ENCODE data around the gene SOX21. TPM values are rescaled to one million over a fixed set of nuclear protein-coding genes. Genes with fewer than 3 reads are reported as not detected.

The SOX21 gene
- total RNA-seq, 5 donors from 2014 or later (not counting 1 experiment from before 2014, with no cell fraction given) = not detected

- H3K4me3 Mint-ChIP-seq = no peak overlapping the region
- CTCF ChIA-PET = no interaction called here
Observed at GRCh38 chr13:94703271-94703670, 9.1 kb downstream of the SOX21 start.

GRCh38 chr13:94702181-94703041 lies 9.9 kb downstream of the SOX21 start:
- CTCF ChIA-PET = no interaction called here
- no peaks in the 10 kb centered on the region for H3K9me3 ChIP-seq
- H3K27ac ChIP-seq (ENCODE audit: low read length) = no peak overlapping the region
- H3K4me3 Mint-ChIP-seq = no peak overlapping the region
- H3K4me1 Mint-ChIP-seq = peaks cover under 1 to 15% (median 4%) of the 10 kb centered on the region in 3 donors
- no peak overlapping the region for H3K27ac Mint-ChIP-seq
- 14% methylated on average over 47 of the region's 60 CpGs for WGBS (ENCODE audit: insufficient coverage)
- peaks cover 46 to 67% of the 10 kb centered on the region in 2 experiments for H3K27me3 ChIP-seq (replicated peaks in 1 of 2; ENCODE audit: control insufficient read depth in 2 of 2, extremely low read depth in 1 of 2, insufficient read depth in 2 of 2, low read length in 1 of 2)
- H3K27me3 Mint-ChIP-seq = peaks cover 86 to 87% of the 10 kb centered on the region in 2 donors
- POLR2A ChIA-PET = no interaction called here
- peaks cover 0 to 7% of the 10 kb centered on the region in 2 experiments for H3K4me1 ChIP-seq (ENCODE audit: control insufficient read depth in 1 of 2, extremely low read depth in 1 of 2, insufficient read depth in 2 of 2, low read length in 2 of 2)
- H3K9me3 Mint-ChIP-seq = no peaks in the 10 kb centered on the region
- no peaks in the 10 kb centered on the region for H3K36me3 ChIP-seq (ENCODE audit: control insufficient read depth in 2 of 2, extremely low read depth in 1 of 2, insufficient read depth in 1 of 2, low read length in 1 of 2)
- no peaks in the 10 kb centered on the region for H3K36me3 Mint-ChIP-seq
- ATAC-seq (replicated peaks in 1 of 4) (no peak), DNase-seq (no peak)
- H3K4me3 ChIP-seq (ENCODE audit: control insufficient read depth in 1 of 2, extremely low read depth in 1 of 2, low read length in 1 of 2) = no peak overlapping the region

More at GRCh38 chr13:94703271-94703670, 9.1 kb downstream of the SOX21 start:
- DNase-seq (no peak), ATAC-seq (replicated peaks in 1 of 4) (no peak)
- Histone ChIP-seq H3K36me3 (ENCODE audit: control insufficient read depth in 2 of 2, extremely low read depth in 1 of 2, insufficient read depth in 1 of 2, low read length in 1 of 2) (no peaks in the 10 kb centered on the region), H3K9me3 (no peaks in the 10 kb centered on the region), H3K27ac (ENCODE audit: low read length) (no peak overlapping the region), H3K4me1 (ENCODE audit: control insufficient read depth in 1 of 2, extremely low read depth in 1 of 2, insufficient read depth in 2 of 2, low read length in 2 of 2) (peaks cover 0 to 15% of the 10 kb centered on the region in 2 experiments), H3K4me3 (ENCODE audit: control insufficient read depth in 1 of 2, extremely low read depth in 1 of 2, low read length in 1 of 2) (no peak overlapping the region), H3K27me3 (replicated peaks in 1 of 2; ENCODE audit: control insufficient read depth in 2 of 2, extremely low read depth in 1 of 2, insufficient read depth in 2 of 2, low read length in 1 of 2) (peaks cover 44 to 75% of the 10 kb centered on the region in 2 experiments)
- H3K9me3 Mint-ChIP-seq = no peaks in the 10 kb centered on the region
- peaks cover 88 to 94% of the 10 kb centered on the region in 2 donors for H3K27me3 Mint-ChIP-seq
- no peak overlapping the region for H3K27ac Mint-ChIP-seq
- H3K36me3 Mint-ChIP-seq = no peaks in the 10 kb centered on the region
- POLR2A ChIA-PET = no interaction called here
- WGBS (ENCODE audit: insufficient coverage) = 22% methylated on average over 17 of the region's 17 CpGs
- H3K4me1 Mint-ChIP-seq = peaks cover 7 to 23% (median 11%) of the 10 kb centered on the region in 3 donors

GRCh38 chr13:94701313-94702180 lies 10.8 kb downstream of the SOX21 start:
- peaks cover 40 to 60% of the 10 kb centered on the region in 2 experiments for H3K27me3 ChIP-seq (replicated peaks in 1 of 2; ENCODE audit: control insufficient read depth in 2 of 2, extremely low read depth in 1 of 2, insufficient read depth in 2 of 2, low read length in 1 of 2)
- no peak overlapping the region for H3K27ac ChIP-seq (ENCODE audit: low read length)
- POLR2A ChIA-PET = no interaction called here
- H3K27ac Mint-ChIP-seq = no peak overlapping the region
- no peaks in the 10 kb centered on the region for H3K9me3 Mint-ChIP-seq
- H3K4me1 Mint-ChIP-seq = peaks cover 0 to 13% (median 0%) of the 10 kb centered on the region in 3 donors
- no peaks in the 10 kb centered on the region for H3K36me3 Mint-ChIP-seq
- 45% methylated on average over 15 of the region's 42 CpGs for WGBS (ENCODE audit: insufficient coverage)
- ATAC-seq (replicated peaks in 1 of 4) (no peak), DNase-seq (no peak)
- no peaks in the 10 kb centered on the region for H3K36me3 ChIP-seq (ENCODE audit: control insufficient read depth in 2 of 2, extremely low read depth in 1 of 2, insufficient read depth in 1 of 2, low read length in 1 of 2)
- CTCF ChIA-PET = no interaction called here
- peaks cover 83 to 86% of the 10 kb centered on the region in 2 donors for H3K27me3 Mint-ChIP-seq
- no peaks in the 10 kb centered on the region for H3K9me3 ChIP-seq
- H3K4me3 Mint-ChIP-seq = no peak overlapping the region
- no peak overlapping the region for H3K4me3 ChIP-seq (ENCODE audit: control insufficient read depth in 1 of 2, extremely low read depth in 1 of 2, low read length in 1 of 2)
- no peaks in the 10 kb centered on the region for H3K4me1 ChIP-seq (ENCODE audit: control insufficient read depth in 1 of 2, extremely low read depth in 1 of 2, insufficient read depth in 2 of 2, low read length in 2 of 2)

- peaks cover 37 to 53% of the 10 kb centered on the region in 2 experiments for H3K27me3 ChIP-seq (replicated peaks in 1 of 2; ENCODE audit: control insufficient read depth in 2 of 2, extremely low read depth in 1 of 2, insufficient read depth in 2 of 2, low read length in 1 of 2)
Observed at GRCh38 chr13:94700536-94700935, 11.8 kb downstream of the SOX21 start.

GRCh38 chr13:94700051-94700535 lies 12.3 kb downstream of the SOX21 start:
- peaks cover 36 to 48% of the 10 kb centered on the region in 2 experiments for H3K27me3 ChIP-seq (replicated peaks in 1 of 2; ENCODE audit: control insufficient read depth in 2 of 2, extremely low read depth in 1 of 2, insufficient read depth in 2 of 2, low read length in 1 of 2)
- no peaks in the 10 kb centered on the region for H3K36me3 ChIP-seq (ENCODE audit: control insufficient read depth in 2 of 2, extremely low read depth in 1 of 2, insufficient read depth in 1 of 2, low read length in 1 of 2)
- H3K27me3 Mint-ChIP-seq = peaks cover 75 to 79% of the 10 kb centered on the region in 2 donors
- H3K4me1 Mint-ChIP-seq = peaks cover 0 to 13% (median 0%) of the 10 kb centered on the region in 3 donors
- no peaks in the 10 kb centered on the region for H3K9me3 Mint-ChIP-seq
- 82% methylated on average over 1 of the region's 3 CpGs for WGBS (ENCODE audit: insufficient coverage)
- no peaks in the 10 kb centered on the region for H3K9me3 ChIP-seq
- H3K4me1 ChIP-seq (ENCODE audit: control insufficient read depth in 1 of 2, extremely low read depth in 1 of 2, insufficient read depth in 2 of 2, low read length in 2 of 2) = no peaks in the 10 kb centered on the region
- H3K36me3 Mint-ChIP-seq = no peaks in the 10 kb centered on the region
- H3K27ac ChIP-seq (ENCODE audit: low read length) = no peak overlapping the region
- H3K4me3 ChIP-seq (ENCODE audit: control insufficient read depth in 1 of 2, extremely low read depth in 1 of 2, low read length in 1 of 2) = no peak overlapping the region
- no peak overlapping the region for H3K4me3 Mint-ChIP-seq
- ChIA-PET CTCF (interaction anchor here in 1 of 2 donors (0.9 kb wide), 1 partner anchor 211 kb away, joined by 3 read pairs; no protein-coding TSS in a partner anchor), POLR2A (no interaction called here)
- no peak for DNase-seq
- ATAC-seq (replicated peaks in 1 of 4) = no peak
- H3K27ac Mint-ChIP-seq = no peak overlapping the region

More at GRCh38 chr13:94700536-94700935, 11.8 kb downstream of the SOX21 start:
- CTCF ChIA-PET = no interaction called here
- no CpG with 5 or more reads among the region's 5 CpGs for WGBS (ENCODE audit: insufficient coverage)
- Histone ChIP-seq H3K36me3 (ENCODE audit: control insufficient read depth in 2 of 2, extremely low read depth in 1 of 2, insufficient read depth in 1 of 2, low read length in 1 of 2) (no peaks in the 10 kb centered on the region), H3K27ac (ENCODE audit: low read length) (no peak overlapping the region), H3K9me3 (no peaks in the 10 kb centered on the region), H3K4me3 (ENCODE audit: control insufficient read depth in 1 of 2, extremely low read depth in 1 of 2, low read length in 1 of 2) (no peak overlapping the region), H3K4me1 (ENCODE audit: control insufficient read depth in 1 of 2, extremely low read depth in 1 of 2, insufficient read depth in 2 of 2, low read length in 2 of 2) (no peaks in the 10 kb centered on the region)
- H3K27me3 Mint-ChIP-seq = peaks cover 77 to 83% of the 10 kb centered on the region in 2 donors
- no peaks in the 10 kb centered on the region for H3K36me3 Mint-ChIP-seq
- ATAC-seq (replicated peaks in 1 of 4) (no peak), DNase-seq (no peak)
- no peak overlapping the region for H3K4me3 Mint-ChIP-seq
- H3K4me1 Mint-ChIP-seq = peaks cover 0 to 13% (median 0%) of the 10 kb centered on the region in 3 donors
- no peak overlapping the region for H3K27ac Mint-ChIP-seq
- POLR2A ChIA-PET = no interaction called here
- no peaks in the 10 kb centered on the region for H3K9me3 Mint-ChIP-seq

GRCh38 chr13:94696171-94696570 lies 16.2 kb downstream of the SOX21 start:
- no peak overlapping the region for H3K4me3 Mint-ChIP-seq
- no peaks in the 10 kb centered on the region for H3K9me3 ChIP-seq
- DNase-seq = no peak
- ChIA-PET POLR2A (no interaction called here), CTCF (no interaction called here)
- no peaks in the 10 kb centered on the region for H3K4me1 Mint-ChIP-seq
- H3K27me3 Mint-ChIP-seq = peaks cover 44 to 65% of the 10 kb centered on the region in 2 donors
- no peak for ATAC-seq (replicated peaks in 1 of 4)
- no peaks in the 10 kb centered on the region for H3K4me1 ChIP-seq (ENCODE audit: control insufficient read depth in 1 of 2, extremely low read depth in 1 of 2, insufficient read depth in 2 of 2, low read length in 2 of 2)
- H3K36me3 ChIP-seq (ENCODE audit: control insufficient read depth in 2 of 2, extremely low read depth in 1 of 2, insufficient read depth in 1 of 2, low read length in 1 of 2) = no peaks in the 10 kb centered on the region
- peaks cover 12 to 24% of the 10 kb centered on the region in 2 experiments for H3K27me3 ChIP-seq (replicated peaks in 1 of 2; ENCODE audit: control insufficient read depth in 2 of 2, extremely low read depth in 1 of 2, insufficient read depth in 2 of 2, low read length in 1 of 2)
- WGBS (ENCODE audit: insufficient coverage) = no CpG with 5 or more reads among the region's 1 CpG
- H3K4me3 ChIP-seq (ENCODE audit: control insufficient read depth in 1 of 2, extremely low read depth in 1 of 2, low read length in 1 of 2) = no peak overlapping the region
- no peaks in the 10 kb centered on the region for H3K36me3 Mint-ChIP-seq
- H3K9me3 Mint-ChIP-seq = no peaks in the 10 kb centered on the region
- H3K27ac Mint-ChIP-seq = no peak overlapping the region
- H3K27ac ChIP-seq (ENCODE audit: low read length) = no peak overlapping the region

All from T-cell (primary cell).